Glomerular visceral epithelial cell (primary cell): ENCODE results near the gene PDGFB.
A peak's percentile ranks its signal among the peaks of the same experiment; 100 is the strongest.

Experiments
- DNase-seq: peaks from one replicate; pipeline ENCODE4 v3.0.0-alpha.2; 2016; ENCODE audit errors: extremely low spot score

Gene PDGFB

DNA sequence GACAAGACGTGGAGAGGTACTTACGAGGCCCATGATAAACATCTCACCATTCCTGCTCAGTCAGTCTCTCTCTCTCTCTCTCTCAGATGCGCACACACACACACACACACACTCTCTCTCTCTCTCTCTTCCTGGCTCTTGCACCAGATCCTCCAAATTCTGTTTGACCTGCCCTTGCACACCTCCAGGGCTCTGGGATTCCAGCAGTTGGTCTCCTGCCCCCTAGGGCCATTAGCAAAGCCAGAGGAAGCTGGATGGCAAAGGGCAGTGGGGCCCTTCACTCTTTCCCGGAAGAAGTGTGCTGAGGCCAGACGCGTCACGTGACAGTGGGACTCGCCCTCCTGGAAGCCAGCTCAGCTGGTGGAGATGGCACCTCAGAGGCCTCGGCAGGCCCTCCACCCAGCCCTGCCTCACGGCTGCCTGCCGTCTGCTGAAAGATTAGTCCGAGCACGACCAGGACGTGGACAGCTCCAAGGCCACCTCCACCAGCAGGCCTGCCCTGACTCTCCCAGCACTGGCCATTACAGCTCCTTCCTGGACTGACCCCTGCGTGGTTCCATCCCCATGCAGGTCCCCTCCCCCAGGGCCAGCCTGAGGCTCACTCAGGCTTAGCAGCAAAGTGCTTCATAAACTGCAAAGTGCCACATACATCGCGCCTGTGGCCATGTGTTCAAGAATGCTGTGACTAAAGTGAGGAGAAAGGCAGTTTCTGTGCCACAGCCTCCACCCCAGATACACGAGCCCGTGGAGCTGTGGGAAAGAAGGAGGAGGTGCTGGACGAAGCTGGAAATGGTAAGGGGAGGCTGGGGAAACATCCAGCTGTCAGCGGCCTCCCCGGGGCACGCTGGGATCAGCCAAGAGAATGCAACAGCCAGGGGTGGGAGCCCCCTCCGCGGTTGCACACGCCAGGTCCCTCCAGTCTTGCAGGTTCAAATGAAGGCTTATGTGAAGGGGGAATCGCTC, 3.7 kb downstream of the PDGFB start:
- peak; percentile 77 for DNase-seq

DNA sequence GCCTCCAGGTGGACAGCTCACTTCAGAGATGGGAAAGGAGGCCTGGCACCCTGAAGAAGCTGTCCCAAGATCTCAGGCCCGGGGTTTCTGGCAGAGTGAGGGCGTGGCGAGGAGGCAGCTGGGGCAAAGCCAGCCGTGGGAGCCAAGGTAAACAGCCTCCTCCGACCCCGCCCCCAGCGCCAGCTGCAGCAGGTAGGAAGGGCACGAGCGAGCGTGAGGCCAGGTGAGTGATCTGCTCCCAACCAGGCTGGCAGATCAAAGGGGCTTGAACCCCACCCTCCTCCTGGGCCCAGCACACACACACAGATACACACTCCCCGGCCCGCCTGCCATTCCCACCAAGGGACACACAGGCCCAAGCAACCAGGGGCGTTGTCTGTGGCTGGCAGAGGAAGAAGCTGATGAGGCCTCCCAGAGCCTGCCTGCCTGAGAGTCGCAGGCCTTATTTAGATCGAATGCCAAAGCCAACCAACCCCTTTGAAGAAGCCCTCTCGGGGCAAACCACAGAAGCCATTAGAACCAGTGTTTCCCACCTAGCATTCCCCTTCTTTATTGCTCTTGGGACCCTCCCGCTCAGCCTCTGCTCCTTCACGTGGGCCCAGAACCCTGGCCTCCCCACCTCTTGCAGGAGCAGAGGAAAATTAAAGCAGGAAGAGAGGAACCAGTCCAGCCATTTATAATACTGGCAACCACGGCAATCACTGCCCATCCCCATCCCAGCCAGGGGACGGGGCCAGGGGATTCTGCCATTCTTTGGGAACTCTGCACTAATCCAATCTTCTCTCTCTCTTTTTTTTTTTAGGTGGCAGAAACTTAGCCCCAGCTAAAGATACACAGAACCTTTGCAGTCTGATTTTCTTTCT, 5.0 kb downstream of the PDGFB start:
- DNase-seq: peak; percentile 26

DNA sequence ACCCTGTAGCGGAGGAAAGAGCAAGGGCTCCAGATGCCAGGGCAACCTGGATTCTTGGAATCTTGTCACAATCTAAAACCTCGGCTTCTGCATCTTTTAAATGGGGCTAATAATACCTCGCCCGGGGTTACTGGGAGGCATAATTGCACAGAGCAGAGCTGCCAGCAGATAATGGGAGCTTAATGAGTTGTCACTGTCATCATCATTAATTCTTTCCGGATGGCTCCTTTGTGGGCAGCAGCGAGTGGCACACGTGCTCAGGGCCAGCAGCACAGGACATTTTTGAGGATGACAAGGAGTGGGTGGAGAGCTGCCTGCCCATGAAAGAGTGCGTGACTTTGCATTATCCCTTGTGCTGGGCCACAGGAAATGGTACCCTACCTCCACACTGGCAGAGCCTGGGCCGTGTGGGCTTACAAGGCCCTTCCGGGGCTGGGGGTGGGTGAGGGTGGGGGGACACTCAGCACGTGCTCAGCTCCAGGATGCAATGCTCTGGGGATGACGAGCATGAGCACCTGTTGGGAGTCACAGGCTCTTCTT, 5.7 kb downstream of the PDGFB start:
- no peak for DNase-seq

DNA sequence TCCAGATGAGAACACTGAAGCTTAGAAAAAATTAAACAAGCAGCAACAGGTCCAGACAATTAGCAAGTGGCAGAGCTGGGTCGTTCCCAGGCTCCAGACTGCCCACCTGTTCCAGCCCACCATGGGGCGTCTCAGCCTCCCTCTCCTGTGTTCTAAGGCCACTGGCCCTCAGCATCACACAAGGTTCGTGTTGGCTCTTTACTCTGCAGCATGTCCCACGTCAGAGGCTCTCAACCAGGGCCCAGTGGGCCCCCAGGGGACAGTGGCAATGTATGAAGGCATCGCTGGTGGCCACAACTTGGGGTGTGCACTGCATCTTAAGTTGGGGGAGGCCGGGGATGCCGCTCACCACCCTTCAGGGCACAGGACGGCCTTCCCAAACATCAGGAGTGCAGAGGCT, 6.2 kb downstream of the PDGFB start:
- no peak for DNase-seq

DNA sequence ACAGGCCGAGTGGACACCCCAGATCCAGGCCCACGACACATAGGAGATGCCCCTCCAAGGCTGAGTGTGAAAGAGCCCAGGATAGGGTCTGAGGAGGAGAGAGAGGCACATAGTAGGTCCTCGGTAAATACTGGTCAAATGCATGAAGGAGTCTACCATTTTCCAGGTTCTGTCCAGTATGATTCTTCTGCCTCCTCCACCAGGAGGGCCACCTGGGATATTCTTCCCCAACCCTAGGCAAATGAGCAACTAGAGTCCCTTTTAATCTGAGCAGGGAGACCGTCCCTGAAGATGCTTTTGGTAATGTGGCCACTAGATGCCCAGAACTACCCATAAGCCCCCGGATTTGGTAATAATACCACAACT, 6.7 kb downstream of the PDGFB start:
- no peak for DNase-seq

DNA sequence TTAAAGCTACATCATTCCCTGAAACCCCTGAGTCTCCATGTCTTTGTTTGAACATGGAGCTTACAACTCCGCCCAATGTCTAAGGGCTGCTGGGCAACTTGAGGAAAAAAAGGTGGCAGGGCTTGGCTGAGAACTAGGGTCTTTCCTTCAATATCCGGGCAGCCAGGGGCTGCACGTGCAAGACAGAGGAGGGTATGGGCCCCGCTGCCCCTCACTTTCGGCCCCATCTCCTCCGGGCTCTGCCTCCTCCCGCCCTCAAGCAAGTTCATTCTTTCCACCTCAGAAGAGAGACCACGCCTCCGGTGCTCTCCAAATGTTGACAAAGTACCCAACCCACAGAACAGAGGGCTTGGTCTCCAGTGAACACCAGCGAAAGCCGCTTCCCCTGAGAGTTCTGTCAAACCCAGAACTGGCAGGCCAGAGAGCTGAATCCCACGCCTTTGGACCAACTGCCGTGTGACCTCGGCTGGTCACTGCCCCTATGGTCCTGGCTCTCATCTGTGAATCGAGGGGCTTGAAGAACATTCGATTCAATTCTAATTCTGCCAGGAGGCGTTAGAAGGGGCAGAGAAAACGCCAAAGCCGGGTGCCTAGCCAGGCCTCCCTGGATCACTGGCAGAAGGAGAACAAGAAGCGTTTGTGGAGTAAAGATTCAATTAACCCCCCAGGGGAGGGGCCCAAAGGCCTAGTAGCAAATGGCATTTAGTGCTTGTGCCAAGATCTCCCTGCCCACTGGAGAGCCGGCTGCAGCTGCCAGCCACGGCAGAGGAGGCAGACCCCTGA, 7.3 kb downstream of the PDGFB start:
- DNase-seq: no peak

DNA sequence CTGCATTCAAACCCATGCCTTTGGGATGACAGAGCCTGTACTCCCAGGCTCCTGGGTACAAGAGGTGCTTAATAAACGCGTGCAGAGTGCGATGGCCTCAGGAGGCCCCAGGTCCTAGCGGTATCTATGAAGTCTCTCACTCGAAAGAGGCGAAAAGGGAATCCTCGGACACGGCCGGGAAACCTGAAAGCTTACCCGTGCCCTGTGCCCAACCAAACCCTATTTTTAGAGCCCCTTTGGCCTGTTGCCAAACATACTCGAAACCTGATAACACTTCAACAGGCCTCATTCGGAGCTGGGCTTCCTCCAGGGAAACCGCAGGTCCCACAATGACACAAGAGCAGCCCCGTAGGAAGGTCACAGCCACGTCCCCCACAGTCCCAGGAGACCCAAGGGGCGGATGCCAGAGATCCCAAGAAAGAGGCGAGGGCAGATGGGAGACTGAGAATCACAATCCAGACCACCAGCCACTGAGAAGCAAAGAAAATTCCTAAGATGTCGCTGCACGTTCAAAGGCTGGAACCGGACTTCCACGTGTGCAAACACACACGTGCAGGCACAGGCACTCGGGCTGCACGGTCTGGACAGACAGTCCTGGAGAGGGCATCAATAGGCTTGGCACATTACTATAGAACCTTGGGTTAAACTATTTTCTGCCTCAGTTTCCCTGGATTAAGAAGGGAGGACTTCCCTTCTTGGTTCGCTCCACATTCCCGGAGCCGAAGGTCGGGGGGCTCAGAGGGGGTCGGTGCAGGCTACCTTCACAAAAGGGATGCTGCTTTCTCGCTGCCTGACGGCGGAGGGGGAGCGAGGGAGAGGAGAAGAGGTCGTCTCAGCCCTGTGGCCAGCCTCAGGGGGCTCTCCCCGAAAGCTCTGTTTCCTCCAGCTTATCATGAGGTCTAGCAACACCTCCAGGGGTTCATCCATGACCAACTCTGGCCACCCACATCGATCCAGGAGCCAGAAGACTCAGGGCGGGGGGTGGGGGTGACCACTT, 8.2 kb downstream of the PDGFB start:
- no peak for DNase-seq

DNA sequence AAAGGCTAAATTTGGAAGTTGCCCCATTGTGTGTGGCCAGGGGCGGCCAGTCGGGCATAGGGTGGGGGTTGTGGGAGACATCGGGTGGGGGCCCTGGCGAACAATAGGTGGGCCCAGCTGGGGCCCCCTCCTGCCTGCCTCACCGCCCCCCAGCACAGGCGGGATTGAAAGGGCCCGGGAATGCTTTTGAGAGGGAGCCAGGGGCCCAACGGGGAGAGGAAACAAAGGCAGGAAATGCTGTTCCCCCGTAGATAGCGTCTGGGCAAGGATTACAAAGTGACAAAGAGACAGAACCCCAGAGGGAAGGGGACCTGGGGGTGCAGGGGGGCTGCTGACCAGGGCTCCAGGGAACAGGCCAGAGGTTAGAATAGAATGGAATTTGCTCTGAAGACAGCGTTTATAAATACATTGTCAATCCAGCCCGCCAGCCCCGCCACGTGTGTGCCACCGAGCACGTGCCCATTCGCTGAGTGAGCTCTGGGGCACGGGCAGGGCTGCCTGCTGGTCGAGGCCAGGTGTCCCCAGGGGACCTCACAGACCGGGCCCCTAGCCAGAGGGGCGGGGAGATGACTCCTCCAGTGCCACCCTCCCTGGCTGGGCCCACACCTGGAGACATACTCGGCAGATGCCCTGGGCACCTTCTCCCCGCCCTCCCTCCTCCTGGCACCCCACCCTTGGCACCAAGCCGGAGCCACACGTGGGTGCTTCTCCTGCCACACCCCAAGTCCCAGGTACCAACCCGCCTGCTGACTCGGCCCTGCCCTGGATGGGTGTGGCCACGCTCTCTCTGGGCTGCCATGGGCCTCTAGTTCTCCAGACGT, 9.7 kb downstream of the PDGFB start:
- DNase-seq: no peak

DNA sequence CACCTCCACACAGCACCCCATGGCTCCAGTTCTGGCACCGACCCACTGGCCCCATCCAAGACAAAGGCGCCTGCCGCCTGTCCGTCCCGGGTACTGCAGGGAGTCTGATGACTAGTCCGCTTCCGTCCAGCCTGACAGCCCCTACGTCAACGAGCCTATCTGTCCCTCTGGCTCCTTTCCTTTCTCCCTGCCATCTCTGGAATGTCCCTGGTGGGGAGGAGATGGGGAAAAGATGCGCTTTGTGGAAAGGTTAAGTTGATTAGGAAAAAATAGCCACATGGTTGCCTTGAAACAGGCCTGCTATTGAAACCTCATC, 10.4 kb downstream of the PDGFB start:
- DNase-seq: no peak

DNA sequence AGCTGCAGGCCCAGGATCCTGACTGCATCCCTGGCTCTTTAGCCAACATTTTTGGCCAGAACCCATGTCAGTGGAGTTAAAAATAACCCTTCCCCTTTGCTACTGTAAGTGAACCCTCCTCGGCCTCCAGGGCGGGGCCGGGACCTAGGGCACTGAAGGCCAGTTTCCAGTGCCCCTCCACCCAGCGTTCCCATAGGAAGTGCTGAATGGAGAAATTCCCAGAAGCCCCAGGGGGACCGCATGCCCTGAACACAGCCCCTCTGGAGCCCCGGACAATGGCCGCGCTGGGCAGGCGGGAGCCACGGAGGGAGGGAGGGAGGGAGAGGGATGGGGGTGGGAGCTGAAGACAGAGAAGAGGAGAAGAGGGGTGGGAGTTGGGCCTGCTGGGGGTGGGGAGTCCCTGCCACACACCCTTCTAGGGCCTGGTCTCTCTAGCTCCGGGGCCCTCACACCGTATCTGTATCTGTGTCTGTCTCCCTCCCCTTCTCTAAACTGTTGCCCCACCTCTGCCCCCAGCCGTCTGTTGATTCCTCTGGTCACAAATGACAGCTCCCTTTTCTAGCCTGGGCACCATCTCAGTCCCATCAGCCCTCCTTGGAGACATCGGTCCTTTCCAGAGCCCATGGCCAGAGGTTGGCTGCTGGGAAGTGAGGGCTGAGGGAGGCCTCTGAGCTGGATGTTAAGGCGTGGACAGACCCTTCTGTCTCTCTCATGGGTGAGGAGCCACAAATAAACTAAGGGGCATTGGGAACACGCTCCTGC, 10.9 kb downstream of the PDGFB start:
- no peak for DNase-seq

DNA sequence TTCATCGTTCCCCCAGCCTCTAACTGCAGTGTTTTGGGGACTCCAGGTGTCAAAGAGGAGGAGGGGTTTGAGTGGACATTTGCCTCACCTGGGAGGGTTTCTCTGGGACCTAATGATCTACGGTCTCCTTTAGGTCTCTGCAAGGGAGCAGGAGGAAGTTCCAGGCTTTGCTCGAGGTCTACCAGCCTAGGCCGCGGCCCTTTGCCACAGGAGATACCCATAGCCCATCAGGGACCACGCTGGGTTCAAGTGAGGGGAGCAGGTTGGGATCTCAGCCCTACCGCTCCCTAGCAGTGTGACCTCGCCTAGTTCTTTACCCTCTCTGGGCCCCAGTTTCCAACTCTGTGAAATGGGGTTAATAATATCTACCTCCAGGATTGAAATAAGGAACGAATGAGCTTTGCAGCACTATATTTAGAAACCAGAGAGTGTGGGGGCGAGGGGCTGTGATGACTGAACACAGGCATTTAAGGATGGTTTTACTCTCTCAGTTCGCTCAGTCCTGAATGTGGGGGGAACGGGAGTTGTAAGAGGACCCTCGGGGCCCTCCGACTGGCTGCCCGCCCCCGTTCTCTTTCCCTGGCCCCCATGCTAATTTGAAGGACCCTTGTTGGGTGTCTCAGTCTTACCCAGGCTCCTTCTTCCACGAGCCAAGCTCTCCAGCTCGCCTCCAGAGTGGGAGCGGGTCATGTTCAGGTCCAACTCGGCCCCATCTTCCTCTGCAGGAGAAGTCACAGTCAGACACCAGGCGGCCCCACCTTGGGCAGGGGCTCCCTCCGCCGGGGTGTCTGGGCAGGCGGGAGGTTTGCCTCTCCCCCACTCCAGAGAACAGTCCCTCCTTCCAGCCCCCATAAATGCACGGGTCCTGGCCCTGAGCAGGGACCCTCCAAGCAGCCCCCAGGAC, 11.7 kb downstream of the PDGFB start:
- DNase-seq: no peak

DNA sequence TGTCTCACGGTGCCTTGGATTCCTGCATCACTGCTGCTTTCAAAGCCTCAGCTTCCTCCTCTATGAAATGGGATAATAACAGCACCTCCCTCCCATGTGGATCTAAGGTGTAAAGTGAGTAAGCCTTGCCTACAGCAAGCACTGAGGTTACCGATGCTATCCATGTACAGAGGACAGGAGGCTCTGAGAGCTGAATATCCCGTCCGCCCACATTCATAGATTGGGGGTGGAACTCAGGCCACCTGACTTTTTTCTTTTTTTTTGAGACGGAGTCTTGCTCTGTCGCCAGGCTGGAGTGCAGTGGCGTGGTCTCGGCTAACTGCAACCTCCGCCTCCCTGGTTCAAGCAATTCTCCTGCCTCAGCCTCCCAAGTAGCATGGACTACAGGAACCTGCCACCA, 12.5 kb downstream of the PDGFB start:
- no peak for DNase-seq

DNA sequence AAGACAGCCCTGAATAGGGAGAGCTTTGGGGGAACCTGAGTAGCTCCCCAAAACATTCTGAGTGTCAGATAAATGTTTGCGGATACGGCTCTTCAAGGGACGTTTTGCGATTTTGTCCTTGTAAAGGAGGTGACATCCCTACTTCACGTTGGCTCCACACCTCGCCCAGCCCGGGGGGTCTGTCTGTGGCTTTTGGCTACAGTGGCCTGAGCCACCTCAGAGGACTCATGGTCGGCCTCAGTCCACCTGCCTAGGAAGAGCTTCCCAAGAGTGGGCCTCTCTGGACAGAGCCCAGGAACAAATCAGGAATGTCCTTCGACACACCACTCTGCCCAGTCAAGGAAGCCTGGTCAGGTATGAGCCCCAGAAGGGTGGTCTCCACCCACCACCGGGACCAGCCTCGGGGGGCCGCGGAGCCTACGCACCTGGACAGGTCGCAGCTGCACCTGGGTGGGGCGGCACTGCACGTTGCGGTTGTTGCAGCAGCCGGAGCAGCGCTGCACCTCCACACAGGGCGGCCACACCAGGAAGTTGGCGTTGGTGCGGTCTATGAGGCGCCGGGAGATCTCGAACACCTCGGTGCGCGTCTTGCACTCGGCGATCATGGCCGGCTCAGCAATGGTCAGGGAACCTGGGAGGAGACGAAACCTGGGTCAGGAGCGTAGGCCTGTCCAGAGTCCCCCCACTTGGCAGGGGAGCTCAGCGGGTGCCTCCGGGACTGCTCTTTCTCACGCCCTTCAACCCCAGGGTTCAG, 13.4 kb downstream of the PDGFB start:
- no peak for DNase-seq

DNA sequence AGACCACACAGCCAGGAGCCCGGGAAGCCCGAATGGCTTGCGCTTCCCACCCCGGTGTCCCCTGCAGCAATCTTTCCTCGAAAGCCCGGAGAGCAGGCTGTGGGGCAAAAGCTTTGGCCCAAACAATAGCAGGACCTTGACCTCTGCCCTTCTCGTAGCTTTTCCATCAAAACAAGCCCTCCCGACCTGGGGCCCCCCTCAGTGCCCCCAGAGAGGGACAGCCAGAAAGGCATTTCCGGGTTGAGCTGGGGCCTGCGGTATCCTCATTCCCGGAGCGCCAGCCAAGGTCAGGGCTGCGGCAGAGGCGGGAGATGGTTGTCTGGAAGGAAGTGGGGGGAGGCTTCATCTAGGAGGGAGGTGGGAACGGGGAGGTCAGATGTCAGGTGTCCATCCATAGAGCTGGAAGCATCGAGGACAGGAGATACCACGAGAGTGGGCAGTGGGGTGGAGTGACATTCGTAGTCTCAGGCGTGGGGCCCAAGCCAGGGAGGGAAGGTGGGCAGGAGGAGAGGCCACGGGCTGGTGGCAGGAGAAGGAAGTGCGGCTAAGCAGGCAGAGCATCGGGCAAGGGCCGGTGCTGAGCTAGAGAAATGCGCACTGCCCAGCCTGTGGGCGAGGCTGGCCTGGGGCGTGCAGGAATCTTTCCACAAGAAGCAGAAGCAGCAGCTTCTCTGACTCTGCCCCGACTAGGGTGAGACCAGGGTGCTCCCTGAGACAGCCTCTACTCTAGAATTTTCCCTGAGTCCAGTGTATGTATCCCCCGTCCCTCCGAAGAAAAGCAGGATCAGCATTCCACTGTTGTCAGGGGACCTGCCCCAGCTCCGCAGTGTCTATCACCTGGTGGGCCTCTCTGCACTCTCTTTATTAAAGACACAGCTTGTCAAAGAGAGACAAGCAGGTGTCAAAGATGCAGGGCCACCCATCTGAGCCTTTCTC, 14.3 kb downstream of the PDGFB start:
- no peak for DNase-seq

DNA sequence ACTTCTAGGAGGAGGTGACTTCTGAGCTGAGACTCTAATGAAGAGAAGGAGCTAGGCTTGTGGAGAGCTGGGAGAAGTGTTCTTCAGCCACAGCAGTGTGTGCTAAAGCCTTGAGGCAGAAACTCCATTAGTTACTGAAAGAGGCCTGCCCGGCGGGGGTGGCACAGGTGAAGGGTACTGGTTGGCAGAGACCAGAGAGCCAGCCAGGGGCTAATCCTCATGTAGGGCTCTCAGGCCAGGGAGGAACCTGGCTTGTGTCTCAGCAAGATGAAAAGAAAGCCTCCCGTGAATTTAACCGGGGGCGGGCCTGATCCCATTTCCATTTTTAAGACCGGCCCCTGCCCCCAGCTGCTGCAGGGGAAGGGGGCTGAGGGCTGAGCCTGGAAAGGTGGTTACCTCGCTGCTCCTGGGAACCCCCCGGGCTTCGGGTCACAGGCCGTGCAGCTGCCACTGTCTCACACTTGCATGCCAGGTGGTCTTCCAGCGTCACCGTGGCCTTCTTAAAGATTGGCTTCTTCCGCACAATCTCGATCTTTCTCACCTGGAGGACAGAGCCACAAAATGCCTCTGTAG, 15.0 kb downstream of the PDGFB start:
- no peak for DNase-seq

DNA sequence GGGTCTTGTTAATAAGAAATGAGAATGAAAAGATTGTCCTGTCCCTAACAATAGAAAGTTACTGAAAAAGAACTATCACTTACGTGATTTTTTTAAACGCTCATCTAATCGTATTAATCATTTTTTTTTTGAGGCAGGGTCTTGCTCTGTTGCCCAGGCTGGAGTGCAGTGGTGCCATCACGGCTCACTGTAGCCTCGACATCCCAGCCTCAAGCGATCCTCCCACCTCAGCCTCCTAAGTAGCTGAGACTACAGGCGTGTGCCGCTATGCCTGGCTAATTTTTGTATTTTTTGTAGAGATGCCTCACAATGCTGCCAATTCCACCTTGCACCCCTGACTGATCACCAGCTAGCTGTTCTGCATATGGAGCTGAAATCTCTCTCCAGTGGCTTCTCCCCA, 15.7 kb downstream of the PDGFB start:
- no peak for DNase-seq
